Transverse colon (tissue), 4 donors: Measurements from ENCODE around the gene TAOK2.

Source experiments
- CTCF ChIP-seq, 5 experiments: fragments of 200-600 bp in 3 of 5; fragments of 450-650 bp in 2 of 5; sonication (generic) in 3 of 5; IDR thresholded peaks; 1 replicate in 2 of 5; 2 replicates in 3 of 5; pipeline ENCODE4 v1.5.1; 2016 to 2017; ENCODE audit warnings: antibody characterized with exemption in 5 of 5, inconsistent platforms in 3 of 5, mild to moderate bottlenecking in 2 of 5, moderate library complexity in 1 of 5
- EP300 ChIP-seq: sonication (generic); formaldehyde crosslinking; IDR thresholded peaks from one replicate; pipeline ENCODE4 v1.6.1; 2017; ENCODE audit warnings: antibody characterized with exemption, low read depth
- POLR2A ChIP-seq: fragments of 450-650 bp; IDR thresholded peaks from one replicate; pipeline ENCODE4 v1.6.1; 2016; ENCODE audit warnings: antibody characterized with exemption, mild to moderate bottlenecking, moderate library complexity
- POLR2AphosphoS5 ChIP-seq, 3 donors: sonication (generic); formaldehyde crosslinking; IDR thresholded peaks; one replicate each; pipeline ENCODE4 v1.6.1; 2016; ENCODE audit warnings: antibody characterized with exemption in 3 of 3

DNA sequence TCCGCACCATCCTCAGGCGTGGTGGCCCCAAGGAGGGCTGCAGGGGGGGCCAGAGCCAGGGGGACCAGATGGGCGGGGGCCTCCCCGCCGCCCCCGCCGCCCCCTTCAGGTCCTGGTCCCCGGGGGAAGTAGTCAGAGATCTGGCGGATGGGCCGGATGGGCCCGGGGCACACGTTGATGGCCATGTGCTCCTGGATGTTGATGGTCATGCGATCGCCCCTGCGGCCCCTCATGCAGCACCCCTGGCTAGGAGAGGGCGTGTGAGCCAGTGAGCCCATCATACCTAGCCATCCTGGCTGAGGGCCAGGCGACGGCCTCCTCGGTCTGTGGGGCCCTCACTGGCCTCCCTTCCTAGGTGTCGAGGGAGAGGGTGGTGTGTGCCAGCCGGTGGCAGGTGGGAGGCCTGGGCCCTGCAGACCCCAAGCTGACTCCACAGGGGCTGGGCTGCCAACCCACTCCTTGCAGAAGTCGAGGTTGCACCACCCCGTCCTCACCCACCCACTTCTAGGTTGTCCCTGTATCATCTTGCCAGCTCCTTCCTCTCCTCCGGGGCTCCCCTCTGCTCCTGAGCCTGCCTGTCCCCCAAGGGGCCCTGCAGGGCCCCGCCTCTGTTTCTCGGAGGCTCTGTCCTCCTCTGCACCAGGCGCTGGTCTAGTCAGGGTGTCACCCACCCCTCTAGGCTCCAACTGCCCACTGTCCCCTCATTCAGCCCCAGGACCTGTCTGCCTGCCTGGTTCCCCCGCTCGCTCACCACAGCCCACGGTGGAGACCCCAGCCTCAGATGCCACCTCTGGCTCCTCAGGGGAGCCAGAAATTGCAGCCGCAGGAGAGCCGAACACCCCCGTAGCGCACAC, 36.5 kb downstream of the TAOK2 start:
- no peak for TF ChIP-seq CTCF (IDR thresholded peaks at IDR 0.05)
- TF ChIP-seq POLR2A: no peak
- TF ChIP-seq EP300: no peak
- no peak for TF ChIP-seq POLR2AphosphoS5 (IDR thresholded peaks at IDR 0.05)
